ENCODE measurements around the gene NFATC2. TPM values are rescaled to one million over a fixed set of nuclear protein-coding genes. Genes with fewer than 3 reads are reported as not detected.

Gene NFATC2
- total RNA-seq, 2 donors from 2014 or later, result 4.3 to 8.4 TPM

DNA sequence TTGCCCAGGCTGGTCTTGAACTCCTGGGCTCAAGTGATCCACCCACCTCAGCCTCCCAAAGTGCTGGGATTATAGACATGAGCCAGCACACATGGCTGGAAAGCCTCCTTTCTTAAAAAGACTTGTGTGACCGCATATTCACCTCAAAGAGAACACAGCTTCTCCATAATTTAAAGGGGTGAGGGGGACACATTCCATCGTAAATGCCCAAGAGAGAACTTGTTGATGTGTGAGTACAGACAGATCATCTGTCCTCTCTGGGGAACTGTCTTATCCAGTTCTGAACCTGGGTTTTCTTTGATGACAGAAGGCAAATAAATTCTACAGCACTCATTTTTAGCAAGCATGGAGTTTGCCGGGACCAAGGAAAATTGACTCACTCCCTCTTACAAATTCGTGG is 47.2 kb downstream of the NFATC2 start:
- Histone ChIP-seq H3K27me3 (replicated peaks; ENCODE audit: insufficient read depth) (no peaks in the 10 kb centered on the region), H3K4me1 (replicated peaks) (no peaks in the 10 kb centered on the region), H3K9me3 (no peaks in the 10 kb centered on the region), H3K36me3 (no peaks in the 10 kb centered on the region), H3K27ac (no peak overlapping the region), H3K4me3 (no peak overlapping the region)
- TF ChIP-seq, protein P1, sequence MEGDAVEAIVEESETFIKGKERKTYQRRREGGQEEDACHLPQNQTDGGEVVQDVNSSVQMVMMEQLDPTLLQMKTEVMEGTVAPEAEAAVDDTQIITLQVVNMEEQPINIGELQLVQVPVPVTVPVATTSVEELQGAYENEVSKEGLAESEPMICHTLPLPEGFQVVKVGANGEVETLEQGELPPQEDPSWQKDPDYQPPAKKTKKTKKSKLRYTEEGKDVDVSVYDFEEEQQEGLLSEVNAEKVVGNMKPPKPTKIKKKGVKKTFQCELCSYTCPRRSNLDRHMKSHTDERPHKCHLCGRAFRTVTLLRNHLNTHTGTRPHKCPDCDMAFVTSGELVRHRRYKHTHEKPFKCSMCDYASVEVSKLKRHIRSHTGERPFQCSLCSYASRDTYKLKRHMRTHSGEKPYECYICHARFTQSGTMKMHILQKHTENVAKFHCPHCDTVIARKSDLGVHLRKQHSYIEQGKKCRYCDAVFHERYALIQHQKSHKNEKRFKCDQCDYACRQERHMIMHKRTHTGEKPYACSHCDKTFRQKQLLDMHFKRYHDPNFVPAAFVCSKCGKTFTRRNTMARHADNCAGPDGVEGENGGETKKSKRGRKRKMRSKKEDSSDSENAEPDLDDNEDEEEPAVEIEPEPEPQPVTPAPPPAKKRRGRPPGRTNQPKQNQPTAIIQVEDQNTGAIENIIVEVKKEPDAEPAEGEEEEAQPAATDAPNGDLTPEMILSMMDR (IDR thresholded peaks at IDR 0.05), result no peak
- TF ChIP-seq POLR2A (IDR thresholded peaks at IDR 0.05), result no peak
- no peak for TF ChIP-seq POLR2AphosphoS5 (IDR thresholded peaks at IDR 0.05)
- 79% methylated on average over 4 of the region's 4 CpGs for WGBS
- no peak for DNase-seq (ENCODE audit: low spot score)
- intact Hi-C loops (cut with DNase I), result no loop called here

DNA sequence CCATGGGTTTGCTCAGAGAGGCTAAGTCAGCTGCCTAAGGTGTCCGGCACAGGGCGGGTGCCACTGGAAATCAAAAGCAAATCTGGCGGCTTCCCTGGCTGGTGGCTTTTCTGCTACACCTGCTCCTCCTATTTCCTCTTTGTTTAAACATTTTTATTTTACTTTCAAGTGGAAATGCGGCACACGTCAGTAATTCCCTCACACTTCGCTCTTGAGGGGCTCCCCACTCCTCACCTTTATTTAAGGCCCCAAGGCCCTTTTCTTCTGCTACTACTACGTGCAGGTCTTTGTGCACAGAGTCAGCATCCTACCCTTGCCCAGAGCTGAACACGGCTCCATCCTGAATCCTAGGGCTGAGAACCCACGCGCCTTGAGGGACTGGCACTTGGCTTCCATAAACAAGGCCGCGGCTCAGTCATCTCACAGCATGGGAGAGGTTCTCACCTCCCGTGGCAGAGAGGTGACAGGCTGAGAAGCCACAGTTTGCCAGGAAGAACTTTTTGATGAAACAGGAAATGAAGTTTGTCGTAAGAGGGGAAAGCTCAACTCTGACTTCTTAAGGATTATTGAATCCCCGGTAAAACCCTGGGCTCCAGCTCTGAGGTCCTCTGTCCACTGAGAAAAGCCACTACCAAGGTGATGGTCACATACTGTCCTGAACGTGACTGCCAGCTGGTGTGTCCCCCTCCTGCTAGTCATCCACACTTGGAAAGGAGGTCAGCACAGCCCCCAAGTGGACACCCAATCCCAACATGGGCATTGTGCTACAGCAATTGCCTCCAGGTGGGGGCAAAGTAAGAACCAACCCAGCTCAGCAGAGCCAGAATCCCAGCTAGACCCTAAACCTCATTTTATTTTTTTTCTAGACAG is 48.0 kb downstream of the NFATC2 start:
- Histone ChIP-seq H3K4me1 (replicated peaks) (no peaks in the 10 kb centered on the region), H3K9me3 (no peaks in the 10 kb centered on the region), H3K27me3 (replicated peaks; ENCODE audit: insufficient read depth) (no peaks in the 10 kb centered on the region), H3K4me3 (no peak overlapping the region), H3K36me3 (no peaks in the 10 kb centered on the region), H3K27ac (no peak overlapping the region)
- intact Hi-C loops (cut with DNase I), result no loop called here
- 89% methylated on average over 16 of the region's 16 CpGs for WGBS
- DNase-seq (ENCODE audit: low spot score), result no peak
- TF ChIP-seq POLR2AphosphoS5 (IDR thresholded peaks at IDR 0.05) (no peak), POLR2A (IDR thresholded peaks at IDR 0.05) (no peak)
- TF ChIP-seq, protein P1 (IDR thresholded peaks at IDR 0.05), result no peak

DNA sequence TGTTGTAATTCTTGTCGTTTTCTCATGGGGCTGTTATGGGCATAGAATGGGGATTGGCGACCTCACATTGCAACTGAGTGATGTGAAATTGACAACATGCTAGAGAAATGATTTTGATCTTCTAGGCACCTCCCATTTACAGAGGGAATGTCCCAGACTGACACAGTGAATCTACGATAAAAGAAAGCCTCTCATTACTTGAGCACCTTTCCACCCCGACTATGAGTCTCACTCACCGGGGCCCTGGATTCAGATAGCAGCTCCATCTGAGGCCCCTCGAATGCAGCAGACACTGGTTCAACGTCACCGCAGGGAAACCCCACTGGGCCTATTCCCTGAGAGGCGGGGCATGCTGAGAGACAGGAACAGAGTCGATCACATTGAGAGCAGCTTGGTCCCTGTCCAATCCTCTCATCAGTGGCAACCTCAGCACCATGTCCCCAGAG is 49.1 kb downstream of the NFATC2 start:
- intact Hi-C loops (cut with DNase I), result no loop called here
- H3K4me1 ChIP-seq (replicated peaks), result no peaks in the 10 kb centered on the region
- no peak for DNase-seq (ENCODE audit: low spot score)
- H3K9me3 ChIP-seq, result no peaks in the 10 kb centered on the region
- no peak overlapping the region for H3K27ac ChIP-seq
- no peaks in the 10 kb centered on the region for H3K27me3 ChIP-seq (replicated peaks; ENCODE audit: insufficient read depth)
- no peaks in the 10 kb centered on the region for H3K36me3 ChIP-seq
- no peak overlapping the region for H3K4me3 ChIP-seq
- no peak for TF ChIP-seq POLR2AphosphoS5 (IDR thresholded peaks at IDR 0.05)
- TF ChIP-seq, protein P1 (IDR thresholded peaks at IDR 0.05), result no peak
- TF ChIP-seq POLR2A (IDR thresholded peaks at IDR 0.05), result no peak
- WGBS, result 89% methylated on average over 10 of the region's 10 CpGs

- Histone ChIP-seq H3K9me3 (no peaks in the 10 kb centered on the region), H3K27me3 (replicated peaks; ENCODE audit: insufficient read depth) (no peaks in the 10 kb centered on the region), H3K4me1 (replicated peaks) (no peaks in the 10 kb centered on the region), H3K27ac (no peak overlapping the region), H3K4me3 (no peak overlapping the region), H3K36me3 (no peaks in the 10 kb centered on the region)
- TF ChIP-seq POLR2AphosphoS5 (IDR thresholded peaks at IDR 0.05), result no peak
- TF ChIP-seq POLR2A (IDR thresholded peaks at IDR 0.05), result no peak
- TF ChIP-seq, protein P1 (IDR thresholded peaks at IDR 0.05), result no peak
- WGBS, result 25% methylated on average over 47 of the region's 47 CpGs
- intact Hi-C loops (cut with DNase I), result no loop called here
- DNase-seq (ENCODE audit: low spot score), result no peak
Observed at GRCh38 chr20:51492167-51493092, 50.1 kb downstream of the NFATC2 start.
